Measurements from ENCODE around the gene EEPD1.

Gene EEPD1

DNA sequence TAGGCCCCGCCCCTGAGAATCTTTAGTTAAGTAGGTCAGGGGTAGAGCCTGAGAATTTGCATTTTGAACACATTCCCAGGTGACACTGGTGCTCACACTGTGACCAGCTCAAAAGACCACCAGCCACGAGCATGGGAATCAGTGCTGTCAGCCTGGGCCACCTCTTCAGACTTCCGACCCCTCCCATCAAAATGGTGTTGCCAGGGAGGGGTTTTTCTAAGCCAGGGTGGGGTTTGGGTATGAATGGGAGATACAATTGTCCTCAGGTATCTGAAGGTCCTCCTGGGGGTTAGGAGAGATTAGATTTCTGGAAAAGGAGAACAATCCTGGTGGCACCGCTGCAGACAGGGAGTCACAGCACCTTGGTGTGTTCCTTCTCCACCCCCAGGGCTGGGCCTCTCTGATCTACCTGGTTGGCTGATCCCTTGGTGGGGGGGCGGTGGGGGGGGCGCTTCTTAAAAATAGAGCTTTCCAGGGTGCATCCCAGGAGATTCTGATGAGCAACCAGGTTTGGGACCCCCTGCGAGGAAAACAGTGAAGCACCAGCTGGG lies 125.1 kb downstream of the EEPD1 start:
- peaks cover 45% of the 10 kb centered on the region for H3K4me1 ChIP-seq (ENCODE audit: control insufficient read depth, insufficient read depth, low read length)
- H3K36me3 ChIP-seq (ENCODE audit: control insufficient read depth, insufficient read depth, low read length): no peaks in the 10 kb centered on the region

DNA sequence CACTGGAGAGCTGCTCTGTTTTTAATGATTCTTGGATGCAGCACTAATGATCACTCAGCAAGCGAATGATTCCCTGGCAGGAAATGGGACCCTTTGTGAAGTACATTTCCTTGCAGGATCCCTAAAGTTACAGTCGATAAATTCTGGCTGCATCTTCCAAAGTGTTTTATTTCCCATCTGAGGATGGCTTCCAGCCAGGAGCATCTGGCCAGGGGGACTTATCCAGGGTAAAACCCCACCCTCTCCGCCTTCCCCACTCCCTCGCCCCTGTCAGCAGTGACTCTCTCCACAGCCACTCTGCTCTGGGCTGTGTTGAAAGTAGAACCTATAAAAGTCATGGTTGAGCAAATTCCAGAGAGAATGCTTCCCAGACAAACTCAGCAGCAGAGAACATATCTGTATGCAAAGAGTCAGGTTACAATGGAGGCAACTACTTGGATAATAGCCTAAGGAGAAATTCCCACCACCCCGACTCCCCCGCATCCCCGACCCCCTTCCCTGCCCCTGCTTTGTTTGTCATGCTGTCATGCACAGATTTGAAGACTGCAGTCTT lies 125.6 kb downstream of the EEPD1 start:
- Histone ChIP-seq H3K4me3 (ENCODE audit: low read length) (no peak overlapping the region), H3K4me1 (ENCODE audit: control insufficient read depth, insufficient read depth, low read length) (peaks cover 41% of the 10 kb centered on the region), H3K27me3 (ENCODE audit: control insufficient read depth, insufficient read depth, low read length) (no peaks in the 10 kb centered on the region), H3K9me3 (ENCODE audit: control insufficient read depth, low read length) (no peaks in the 10 kb centered on the region), H3K36me3 (ENCODE audit: control insufficient read depth, insufficient read depth, low read length) (no peaks in the 10 kb centered on the region), H3K9ac (ENCODE audit: low read length) (no peak overlapping the region)

More for the DNA sequence above, 125.1 kb downstream of the EEPD1 start:
- Histone ChIP-seq H3K4me3 (ENCODE audit: low read length) (no peak overlapping the region), H3K9me3 (ENCODE audit: control insufficient read depth, low read length) (no peaks in the 10 kb centered on the region), H3K27me3 (ENCODE audit: control insufficient read depth, insufficient read depth, low read length) (no peaks in the 10 kb centered on the region), H3K9ac (ENCODE audit: low read length) (no peak overlapping the region)

DNA sequence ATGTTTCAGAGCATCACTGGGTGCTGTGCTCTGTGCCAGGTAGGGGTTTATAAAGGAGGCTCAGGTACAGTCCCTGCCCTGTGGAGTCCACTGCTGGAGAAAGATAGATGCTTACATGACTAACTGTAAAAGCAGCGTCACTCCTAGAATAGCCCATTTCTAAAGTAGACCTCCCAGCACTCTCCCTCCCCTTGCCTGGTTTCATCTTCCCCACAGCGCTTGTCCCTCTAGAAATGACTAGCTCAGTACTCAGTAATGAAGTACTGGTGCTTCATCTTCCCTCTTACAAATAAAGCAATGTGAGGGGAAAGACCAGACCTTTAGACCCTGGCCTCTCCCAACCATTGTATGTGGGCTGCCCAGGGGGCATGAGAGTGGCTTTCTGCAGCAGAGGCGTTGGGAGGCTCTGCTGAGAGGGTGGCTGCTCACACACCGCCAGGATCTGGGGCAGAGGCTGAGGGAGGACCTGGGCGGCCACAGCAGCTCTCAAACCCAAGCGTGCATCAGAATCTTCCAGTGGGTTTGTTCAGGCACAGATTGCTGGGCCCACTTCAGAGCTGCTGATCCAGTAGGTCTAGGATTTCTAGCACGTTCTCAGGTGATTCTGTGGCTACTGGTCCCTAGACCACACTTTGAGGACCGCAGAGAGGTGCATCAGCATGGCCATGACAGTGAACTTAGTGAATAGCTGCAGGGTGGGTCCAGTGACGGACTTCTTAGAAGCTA lies 126.3 kb downstream of the EEPD1 start:
- no peaks in the 10 kb centered on the region for H3K9me3 ChIP-seq (ENCODE audit: control insufficient read depth, low read length)
- no peak overlapping the region for H3K4me3 ChIP-seq (ENCODE audit: low read length)
- no peaks in the 10 kb centered on the region for H3K27me3 ChIP-seq (ENCODE audit: control insufficient read depth, insufficient read depth, low read length)
- peaks cover 41% of the 10 kb centered on the region for H3K4me1 ChIP-seq (ENCODE audit: control insufficient read depth, insufficient read depth, low read length)
- no peak overlapping the region for H3K9ac ChIP-seq (ENCODE audit: low read length)
- no peaks in the 10 kb centered on the region for H3K36me3 ChIP-seq (ENCODE audit: control insufficient read depth, insufficient read depth, low read length)

DNA sequence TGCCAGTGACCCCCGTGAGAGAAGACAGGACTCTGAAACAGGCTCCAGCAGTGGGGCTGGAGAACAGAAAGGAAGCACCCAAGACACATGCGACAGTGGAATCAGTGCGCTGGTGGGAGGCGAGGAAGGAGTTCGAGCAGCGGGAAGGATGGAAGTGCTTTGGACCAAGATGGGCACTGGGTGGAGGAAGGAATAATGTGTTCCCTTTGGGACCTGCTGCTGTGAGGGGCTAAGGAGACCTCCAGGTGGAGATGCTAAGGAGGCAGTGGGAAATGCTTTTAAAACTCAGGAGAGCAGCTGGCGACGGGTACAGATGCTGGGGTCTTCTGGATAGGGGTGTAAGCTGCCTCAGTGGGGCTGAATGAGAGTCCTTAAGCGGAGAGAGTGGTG lies 126.9 kb downstream of the EEPD1 start:
- Histone ChIP-seq H3K9ac (ENCODE audit: low read length) (no peak overlapping the region), H3K36me3 (ENCODE audit: control insufficient read depth, insufficient read depth, low read length) (no peaks in the 10 kb centered on the region), H3K9me3 (ENCODE audit: control insufficient read depth, low read length) (no peaks in the 10 kb centered on the region), H3K4me1 (ENCODE audit: control insufficient read depth, insufficient read depth, low read length) (peaks cover 41% of the 10 kb centered on the region), H3K4me3 (ENCODE audit: low read length) (no peak overlapping the region), H3K27me3 (ENCODE audit: control insufficient read depth, insufficient read depth, low read length) (no peaks in the 10 kb centered on the region)

DNA sequence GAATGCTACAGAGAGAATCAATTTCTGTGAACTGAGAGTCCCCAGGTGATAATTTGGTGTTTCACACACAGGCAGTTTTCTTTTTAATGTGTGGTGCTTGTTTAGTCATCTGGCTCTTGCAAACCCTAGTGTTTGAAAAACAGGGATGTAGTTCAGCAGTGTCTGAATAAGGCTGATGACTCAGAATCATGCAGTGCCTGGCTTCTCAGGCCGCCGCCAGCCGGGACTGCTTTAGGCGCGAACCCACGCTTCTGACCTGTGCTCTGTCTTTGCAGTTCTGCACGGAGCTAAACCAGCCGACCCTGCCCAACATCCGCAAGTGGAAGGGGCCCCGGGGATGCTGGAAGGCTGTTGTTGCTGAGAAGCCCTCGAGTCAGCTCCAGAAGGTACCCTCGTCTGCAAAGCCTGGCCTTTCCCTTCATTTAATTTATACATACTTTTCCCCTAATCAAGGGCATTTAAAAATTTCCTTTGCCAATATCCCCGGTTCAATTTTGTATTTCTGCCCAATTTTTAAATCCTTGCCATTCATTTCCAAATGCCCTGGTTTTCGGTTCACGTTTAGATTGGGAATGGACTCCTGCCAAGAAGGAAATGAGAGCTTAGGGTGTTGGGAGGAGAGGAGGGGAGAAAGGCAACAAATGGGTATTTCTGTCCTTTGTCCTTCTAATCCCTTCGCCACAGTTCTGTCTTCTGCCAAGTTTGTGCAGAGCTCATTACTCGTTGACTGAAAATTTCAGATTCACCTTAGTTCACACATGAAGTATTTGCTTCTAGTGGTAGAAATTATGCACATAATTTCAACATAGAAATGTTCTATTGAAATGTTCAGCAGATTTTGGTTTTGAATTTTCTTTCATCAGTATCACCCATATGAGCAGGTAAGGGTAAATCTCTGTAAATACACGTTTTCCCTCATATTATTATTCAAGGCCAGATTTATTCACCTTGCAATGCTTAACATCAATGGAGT lies 128.1 kb downstream of the EEPD1 start:
- Histone ChIP-seq H3K36me3 (ENCODE audit: control insufficient read depth, insufficient read depth, low read length) (no peaks in the 10 kb centered on the region), H3K4me1 (ENCODE audit: control insufficient read depth, insufficient read depth, low read length) (peaks cover 46% of the 10 kb centered on the region), H3K9ac (ENCODE audit: low read length) (peak overlapping the region; percentile 9), H3K4me3 (ENCODE audit: low read length) (no peak overlapping the region), H3K27me3 (ENCODE audit: control insufficient read depth, insufficient read depth, low read length) (no peaks in the 10 kb centered on the region), H3K9me3 (ENCODE audit: control insufficient read depth, low read length) (no peaks in the 10 kb centered on the region)

DNA sequence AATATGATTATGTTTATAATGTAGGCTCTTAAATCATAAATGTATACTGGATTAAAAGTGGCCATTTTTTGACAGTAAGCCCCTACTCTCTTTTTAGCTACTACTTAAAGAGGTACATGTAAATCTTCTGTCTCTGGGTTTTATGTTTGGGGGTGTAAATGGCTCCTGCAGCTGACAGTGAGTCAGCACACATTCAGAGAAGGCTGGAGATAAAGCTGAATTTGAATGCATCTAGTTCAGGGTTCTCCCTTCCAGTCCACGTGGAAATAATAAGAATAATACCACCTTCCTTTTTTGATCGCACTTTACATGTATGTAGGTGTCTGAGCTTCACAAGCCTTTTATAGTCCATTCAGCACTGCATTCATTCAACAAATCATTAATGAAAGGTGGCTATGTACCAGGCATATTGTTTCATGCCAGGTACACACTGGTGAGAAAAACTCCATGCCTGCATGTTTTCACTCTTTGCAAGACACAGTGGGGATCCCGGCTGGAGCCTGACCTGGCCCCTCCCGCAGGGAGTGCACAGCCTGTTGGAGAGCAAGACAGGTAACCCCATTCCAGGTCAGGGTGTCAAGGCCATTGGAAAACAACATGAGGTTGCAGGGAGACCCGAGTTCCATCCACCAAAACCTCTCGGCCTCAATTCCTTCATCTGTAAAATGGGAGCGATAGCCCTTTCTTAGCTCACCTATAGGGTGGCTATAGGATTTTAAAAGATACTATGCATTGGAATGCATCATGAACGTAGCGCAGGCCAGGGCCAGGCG lies 129.1 kb downstream of the EEPD1 start:
- no peak overlapping the region for H3K9ac ChIP-seq (ENCODE audit: low read length)
- H3K4me1 ChIP-seq (ENCODE audit: control insufficient read depth, insufficient read depth, low read length): peaks cover 50% of the 10 kb centered on the region
- no peaks in the 10 kb centered on the region for H3K27me3 ChIP-seq (ENCODE audit: control insufficient read depth, insufficient read depth, low read length)

DNA sequence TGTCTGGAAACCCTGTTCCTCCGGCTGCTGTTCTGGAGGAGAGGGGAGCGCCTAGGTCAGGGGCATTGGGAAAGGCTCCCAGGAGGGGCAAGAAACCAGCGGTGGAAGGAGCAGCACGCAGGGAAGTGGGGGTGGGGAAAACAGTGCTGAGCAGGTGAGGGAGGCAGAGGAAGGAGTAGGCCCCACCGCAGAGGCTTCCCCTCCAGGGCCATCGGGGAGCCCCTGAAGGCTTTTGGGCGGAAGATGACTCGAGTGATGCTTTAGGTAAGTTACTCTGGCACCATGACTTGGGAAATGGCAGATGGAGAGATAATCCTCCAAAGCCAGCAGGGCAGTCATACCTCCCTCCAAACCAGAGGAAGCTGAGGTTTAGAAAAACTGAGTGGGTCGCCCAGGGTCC lies 130.1 kb downstream of the EEPD1 start:
- Histone ChIP-seq H3K9ac (ENCODE audit: low read length) (no peak overlapping the region), H3K4me3 (ENCODE audit: low read length) (no peak overlapping the region), H3K27me3 (ENCODE audit: control insufficient read depth, insufficient read depth, low read length) (no peaks in the 10 kb centered on the region), H3K4me1 (ENCODE audit: control insufficient read depth, insufficient read depth, low read length) (peaks cover 51% of the 10 kb centered on the region), H3K9me3 (ENCODE audit: control insufficient read depth, low read length) (no peaks in the 10 kb centered on the region), H3K36me3 (ENCODE audit: control insufficient read depth, insufficient read depth, low read length) (no peaks in the 10 kb centered on the region)

More for the DNA sequence above, 129.1 kb downstream of the EEPD1 start:
- H3K9me3 ChIP-seq (ENCODE audit: control insufficient read depth, low read length): no peaks in the 10 kb centered on the region
- H3K4me3 ChIP-seq (ENCODE audit: low read length): no peak overlapping the region
- H3K36me3 ChIP-seq (ENCODE audit: control insufficient read depth, insufficient read depth, low read length): no peaks in the 10 kb centered on the region

DNA sequence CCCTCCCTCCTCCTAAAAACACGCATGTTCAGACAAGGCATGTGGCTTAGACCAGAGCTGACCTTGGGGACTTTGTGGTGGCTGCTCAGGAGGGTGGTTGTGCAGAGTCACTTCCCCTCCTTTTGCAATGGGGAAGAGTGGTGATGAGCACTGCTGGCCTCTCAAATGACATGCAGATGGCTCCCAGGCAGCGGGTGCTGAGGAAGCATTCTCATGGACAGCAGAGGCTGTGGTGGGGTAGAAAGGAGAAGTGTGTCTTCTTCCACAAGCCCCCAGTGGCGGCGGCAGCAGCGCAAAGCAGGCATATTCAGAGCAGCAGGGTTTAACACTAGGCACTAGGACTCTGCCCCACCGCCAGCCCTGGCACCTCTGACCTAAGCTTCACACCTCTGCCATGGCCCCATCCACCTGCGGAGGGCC lies 130.7 kb downstream of the EEPD1 start:
- no peaks in the 10 kb centered on the region for H3K27me3 ChIP-seq (ENCODE audit: control insufficient read depth, insufficient read depth, low read length)
- no peaks in the 10 kb centered on the region for H3K9me3 ChIP-seq (ENCODE audit: control insufficient read depth, low read length)
- peaks cover 46% of the 10 kb centered on the region for H3K4me1 ChIP-seq (ENCODE audit: control insufficient read depth, insufficient read depth, low read length)
- H3K9ac ChIP-seq (ENCODE audit: low read length): no peak overlapping the region
- H3K36me3 ChIP-seq (ENCODE audit: control insufficient read depth, insufficient read depth, low read length): no peaks in the 10 kb centered on the region
- H3K4me3 ChIP-seq (ENCODE audit: low read length): no peak overlapping the region

DNA sequence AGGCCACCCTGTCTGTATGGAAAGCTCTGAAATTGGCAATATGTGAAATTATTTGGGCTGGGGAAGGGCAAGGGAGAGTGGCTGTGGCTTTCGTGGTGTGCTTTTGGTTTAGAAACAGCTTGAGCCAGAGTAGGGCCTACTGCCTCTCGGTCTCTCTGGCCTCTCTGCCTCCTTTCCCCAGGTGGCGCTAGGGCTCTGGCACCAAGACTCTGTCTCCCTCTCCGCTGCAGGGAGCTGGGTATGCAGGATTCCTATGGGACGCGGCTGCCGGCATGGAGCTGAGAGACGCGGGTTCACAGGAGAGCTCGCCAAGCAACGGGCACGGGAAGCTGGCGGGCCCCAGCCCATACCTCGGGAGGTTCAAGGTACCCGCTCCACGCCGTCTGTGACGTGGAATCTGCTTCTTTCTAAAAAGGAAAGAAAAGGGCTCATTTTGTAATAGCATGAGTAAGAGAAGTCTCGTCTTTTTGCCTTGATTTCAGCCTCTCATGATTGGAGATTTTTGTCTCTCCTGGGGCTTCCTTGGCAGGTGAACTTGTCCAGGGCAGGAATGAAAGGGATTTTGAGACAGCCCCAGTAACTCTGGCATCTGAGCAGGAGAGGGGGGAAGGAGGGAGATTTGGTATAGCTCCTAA lies 131.5 kb downstream of the EEPD1 start:
- H3K36me3 ChIP-seq (ENCODE audit: control insufficient read depth, insufficient read depth, low read length): no peaks in the 10 kb centered on the region
- no peaks in the 10 kb centered on the region for H3K27me3 ChIP-seq (ENCODE audit: control insufficient read depth, insufficient read depth, low read length)
- H3K4me3 ChIP-seq (ENCODE audit: low read length): no peak overlapping the region
- no peaks in the 10 kb centered on the region for H3K9me3 ChIP-seq (ENCODE audit: control insufficient read depth, low read length)
- H3K9ac ChIP-seq (ENCODE audit: low read length): no peak overlapping the region
- H3K4me1 ChIP-seq (ENCODE audit: control insufficient read depth, insufficient read depth, low read length): peaks cover 46% of the 10 kb centered on the region

DNA sequence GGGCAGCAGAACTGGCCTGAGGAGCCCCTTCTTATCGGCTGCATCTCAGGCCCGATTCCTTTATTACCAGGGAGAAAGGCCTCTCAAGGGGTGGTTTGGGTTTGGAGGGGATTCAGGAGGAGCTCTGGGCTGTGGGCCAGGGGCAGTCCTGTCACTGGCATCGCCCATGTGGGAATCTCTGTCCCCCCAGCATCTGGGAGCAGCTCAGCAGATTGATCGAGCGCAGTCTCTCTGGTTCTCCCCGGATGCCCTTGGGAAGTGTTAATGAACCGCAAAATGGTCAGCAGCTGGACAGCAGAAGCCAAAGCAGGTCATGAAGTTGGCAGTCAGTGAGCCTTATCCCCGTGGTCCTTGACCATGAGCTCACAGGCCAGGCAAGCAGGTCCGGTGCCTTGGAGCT lies 132.2 kb downstream of the EEPD1 start:
- Histone ChIP-seq H3K9ac (ENCODE audit: low read length) (no peak overlapping the region), H3K27me3 (ENCODE audit: control insufficient read depth, insufficient read depth, low read length) (no peaks in the 10 kb centered on the region), H3K4me1 (ENCODE audit: control insufficient read depth, insufficient read depth, low read length) (peaks cover 53% of the 10 kb centered on the region), H3K4me3 (ENCODE audit: low read length) (no peak overlapping the region), H3K9me3 (ENCODE audit: control insufficient read depth, low read length) (no peaks in the 10 kb centered on the region), H3K36me3 (ENCODE audit: control insufficient read depth, insufficient read depth, low read length) (no peaks in the 10 kb centered on the region)

DNA sequence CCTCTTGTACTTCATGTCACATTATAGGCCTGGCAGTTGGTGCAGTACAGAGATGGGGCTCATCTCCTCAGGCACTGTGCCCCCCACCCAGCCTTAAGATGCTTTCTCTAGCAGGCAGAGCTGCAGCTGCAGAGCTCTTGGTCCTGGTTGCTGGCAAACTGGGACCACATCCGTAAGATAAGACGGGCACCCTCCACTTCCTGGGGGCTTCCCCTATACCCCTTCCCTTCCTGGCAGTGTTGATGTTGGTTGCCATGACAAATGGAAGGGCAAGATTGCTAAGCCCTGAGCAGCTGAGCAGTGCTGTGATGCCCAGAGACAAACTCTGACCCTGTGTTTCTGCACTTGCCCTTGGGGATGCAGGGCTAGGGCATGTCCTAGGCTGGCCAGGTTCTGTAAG lies 133.2 kb downstream of the EEPD1 start:
- Histone ChIP-seq H3K4me1 (ENCODE audit: control insufficient read depth, insufficient read depth, low read length) (peaks cover 53% of the 10 kb centered on the region), H3K27me3 (ENCODE audit: control insufficient read depth, insufficient read depth, low read length) (no peaks in the 10 kb centered on the region), H3K9me3 (ENCODE audit: control insufficient read depth, low read length) (no peaks in the 10 kb centered on the region), H3K9ac (ENCODE audit: low read length) (no peak overlapping the region), H3K4me3 (ENCODE audit: low read length) (no peak overlapping the region), H3K36me3 (ENCODE audit: control insufficient read depth, insufficient read depth, low read length) (no peaks in the 10 kb centered on the region)

Measured in mucosa of stomach (tissue), 1 donor.